Body of pancreas (tissue), 4 donors: ENCODE data around the gene VEZT. TPM values are rescaled to one million over a fixed set of nuclear protein-coding genes. Genes with fewer than 3 reads are reported as not detected.
A peak's percentile ranks its signal among the peaks of the same experiment; 100 is the strongest.

Source experiments
- ATAC-seq: fragments of 150-250 bp; one replicate; pipeline ENCODE4 v1.9.1; 2016
- DNase-seq, 4 donors: peaks; one replicate each; pipeline ENCODE4 v3.0.0-alpha.2; 2019
- H3K27ac ChIP-seq, 4 donors: fragments of 200-600 bp; sonication (generic); 1 replicate in 3 of 4; 2 replicates in 1 of 4; pipeline versions ENCODE4 v1.5.1 to v1.6.1; 2016 to 2019; ENCODE audit warnings: mild to moderate bottlenecking in 1 of 4, mixed read lengths in 1 of 4, moderate library complexity in 1 of 4
- H3K27me3 ChIP-seq, 2 donors: fragments of 200-600 bp; sonication (generic); one replicate each; pipeline ENCODE4 v1.6.0; 2016; ENCODE audit warnings: mild to moderate bottlenecking in 1 of 2
- H3K36me3 ChIP-seq, 2 donors: fragments of 200-600 bp; sonication (generic); replicated peaks in 1 of 2; 2 replicates each; pipeline ENCODE4 v1.5.1; 2016; ENCODE audit warnings: low read depth in 2 of 2; ENCODE audit not compliant: insufficient read depth in 1 of 2
- H3K4me1 ChIP-seq: fragments of 200-600 bp; sonication (generic); one replicate; pipeline ENCODE4 v1.6.0; 2016
- H3K4me3 ChIP-seq, 2 donors: fragments of 200-600 bp; sonication (generic); 1 replicate in 1 of 2; 2 replicates in 1 of 2; pipeline ENCODE4 v1.5.1; 2016 to 2019
- H3K9me3 ChIP-seq, 3 donors: fragments of 200-600 bp; sonication (generic); 1 replicate in 2 of 3; 2 replicates in 1 of 3; pipeline ENCODE4 v1.5.1; 2016
- POLR2A ChIP-seq, 3 donors: fragments of 450-650 bp; IDR thresholded peaks; one replicate each; pipeline ENCODE4 v1.6.1; 2016; ENCODE audit warnings: antibody characterized with exemption in 3 of 3, mild to moderate bottlenecking in 2 of 3
- WGBS, 2 donors: methylation state at CpG; one replicate each; pipeline ENCODE4 v1.1.5; 2017; 5-methylcytosine and 5-hydroxymethylcytosine counted together
- intact Hi-C: fragments of 100-400 bp; cut with DNase I; formaldehyde crosslinking; loops from one replicate; pipeline ENCODE4 v1.15.1; 2023
- total RNA-seq, 2 donors: library from RNA; depleted of rRNA; stranded (reverse); fragments of >200 nt; gene quantifications; one replicate each; pipeline ENCODE4 v1.1.0, GENCODE V29; 2016
- TF ChIP-seq, protein P1 (sequence below), 7 experiments: fragments of 450-650 bp in 4 of 7; fragments of 200-600 bp in 3 of 7; sonication (generic) in 3 of 7; IDR thresholded peaks; one replicate each; pipeline ENCODE4 v1.5.1; 2016 to 2019; ENCODE audit warnings: antibody characterized with exemption in 7 of 7

The VEZT gene
- total RNA-seq, 2 donors from 2014 or later, result 50.8 to 56.4 TPM

DNA sequence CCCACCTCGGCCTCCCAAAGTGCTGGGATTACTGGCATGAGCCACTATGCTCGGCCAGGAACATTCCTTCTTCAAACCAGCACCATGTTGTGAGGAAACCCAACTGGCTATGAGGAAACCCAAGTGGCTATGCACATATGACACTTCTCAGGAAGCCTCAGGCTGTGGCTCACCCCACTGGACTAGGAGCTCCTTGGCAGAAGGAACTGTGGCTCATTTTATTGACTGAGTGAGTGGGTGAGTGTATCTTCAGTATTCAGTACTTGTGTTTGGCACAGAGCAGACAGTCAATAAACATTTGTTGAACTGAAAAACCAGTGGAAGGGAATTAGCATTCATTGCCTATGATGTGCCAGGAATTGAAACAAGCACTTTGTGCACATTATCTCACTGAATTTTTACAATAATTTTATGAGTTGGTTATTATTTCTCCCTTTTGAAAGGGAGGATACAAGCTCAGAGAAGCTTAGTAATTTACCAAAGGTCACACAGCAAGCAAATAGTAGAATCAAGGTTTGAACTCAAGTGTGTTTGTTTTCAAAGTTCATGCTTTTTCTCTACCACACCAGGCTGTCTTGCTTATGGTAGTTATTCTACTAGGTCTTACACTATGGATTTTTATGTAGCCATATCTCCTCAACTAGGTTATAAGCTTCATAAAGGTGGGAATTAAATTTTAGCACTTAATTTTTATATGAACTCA is 121.6 kb downstream of the VEZT start:
- H3K27me3 ChIP-seq, result no peaks in the 10 kb centered on the region
- no peaks in the 10 kb centered on the region for H3K9me3 ChIP-seq
- no peaks in the 10 kb centered on the region for H3K36me3 ChIP-seq
- 77 to 82% methylated on average over 2 of the region's 2 CpGs for WGBS, 2 donors
- ATAC-seq (no peak), DNase-seq (no peak)
- H3K4me1 ChIP-seq, result peaks cover 6% of the 10 kb centered on the region
- no peak for TF ChIP-seq POLR2A (IDR thresholded peaks at IDR 0.05)
- H3K27ac ChIP-seq, result no peak overlapping the region
- intact Hi-C loops, result loop anchor here (10.0 kb wide), 1 partner anchor 196 kb away; no protein-coding TSS in a partner anchor
- no peak overlapping the region for H3K4me3 ChIP-seq

DNA sequence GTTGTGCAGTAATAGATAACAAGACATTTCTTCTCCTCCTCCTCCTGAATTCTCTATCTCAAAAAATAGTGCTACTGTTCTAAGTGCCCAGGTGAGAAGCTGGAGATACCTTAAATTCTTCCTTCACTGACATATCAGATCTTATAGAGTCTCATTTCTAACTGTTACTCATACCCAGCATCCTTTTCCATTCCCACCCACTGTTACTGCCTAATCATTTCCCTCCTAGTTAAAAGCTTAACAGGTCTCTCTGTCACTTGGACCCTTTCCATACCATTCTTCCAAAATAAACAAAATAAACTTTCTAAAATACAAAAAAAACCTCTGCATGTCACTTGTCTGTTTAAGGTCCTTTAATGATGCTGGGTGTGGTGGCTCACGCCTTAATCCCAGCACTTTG is 124.4 kb downstream of the VEZT start:
- no peaks in the 10 kb centered on the region for H3K4me1 ChIP-seq
- intact Hi-C loops, result loop anchor here (5.0 kb wide), 1 partner anchor 225 kb away; no protein-coding TSS in a partner anchor

DNA sequence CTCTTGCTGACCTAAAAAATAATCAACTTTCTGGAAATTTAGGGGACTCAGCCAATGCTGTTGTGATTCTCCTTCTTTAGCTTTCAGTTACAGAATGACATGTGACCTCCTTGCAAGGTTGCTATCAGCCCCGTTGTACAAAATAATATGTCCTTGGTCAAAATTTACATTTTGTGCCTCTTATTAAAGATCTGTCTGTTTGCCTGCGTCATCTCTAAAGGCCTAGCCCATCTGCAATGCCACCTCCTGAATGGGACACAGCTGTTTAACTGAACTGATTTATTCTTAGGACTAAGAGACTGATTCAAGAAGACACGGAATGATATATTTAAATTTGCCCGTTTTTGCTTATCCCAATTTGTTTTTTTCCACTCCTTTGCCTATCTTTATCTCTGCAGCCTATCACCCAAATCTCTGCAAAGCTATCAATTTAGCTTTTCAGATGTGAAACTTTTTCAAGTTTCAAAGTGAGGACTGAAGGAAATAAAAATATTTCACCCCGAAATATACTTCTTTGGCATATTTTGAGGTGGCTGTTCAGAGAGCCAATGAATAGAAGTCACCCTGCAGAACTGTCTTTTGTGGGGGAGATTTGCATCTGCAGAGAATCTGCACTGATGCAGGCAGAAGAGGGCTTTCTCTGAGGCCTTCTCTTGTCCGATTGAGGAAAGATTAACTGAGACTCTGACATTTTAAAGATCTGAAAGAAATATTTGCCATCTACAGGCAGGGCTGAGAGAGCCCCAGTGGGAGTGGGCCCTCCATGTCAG is 126.0 kb downstream of the VEZT start:
- H3K36me3 ChIP-seq, result no peaks in the 10 kb centered on the region
- no peak for DNase-seq
- no peak overlapping the region for H3K27ac ChIP-seq
- no peak overlapping the region for H3K4me3 ChIP-seq
- H3K27me3 ChIP-seq, result no peaks in the 10 kb centered on the region
- no peaks in the 10 kb centered on the region for H3K9me3 ChIP-seq
- no peaks in the 10 kb centered on the region for H3K4me1 ChIP-seq
- intact Hi-C loops, result loop anchor here (5.0 kb wide), 1 partner anchor 226 kb away; no protein-coding TSS in a partner anchor
- no peak for ATAC-seq
- no peak for TF ChIP-seq POLR2A (IDR thresholded peaks at IDR 0.05)
- TF ChIP-seq, protein P1, sequence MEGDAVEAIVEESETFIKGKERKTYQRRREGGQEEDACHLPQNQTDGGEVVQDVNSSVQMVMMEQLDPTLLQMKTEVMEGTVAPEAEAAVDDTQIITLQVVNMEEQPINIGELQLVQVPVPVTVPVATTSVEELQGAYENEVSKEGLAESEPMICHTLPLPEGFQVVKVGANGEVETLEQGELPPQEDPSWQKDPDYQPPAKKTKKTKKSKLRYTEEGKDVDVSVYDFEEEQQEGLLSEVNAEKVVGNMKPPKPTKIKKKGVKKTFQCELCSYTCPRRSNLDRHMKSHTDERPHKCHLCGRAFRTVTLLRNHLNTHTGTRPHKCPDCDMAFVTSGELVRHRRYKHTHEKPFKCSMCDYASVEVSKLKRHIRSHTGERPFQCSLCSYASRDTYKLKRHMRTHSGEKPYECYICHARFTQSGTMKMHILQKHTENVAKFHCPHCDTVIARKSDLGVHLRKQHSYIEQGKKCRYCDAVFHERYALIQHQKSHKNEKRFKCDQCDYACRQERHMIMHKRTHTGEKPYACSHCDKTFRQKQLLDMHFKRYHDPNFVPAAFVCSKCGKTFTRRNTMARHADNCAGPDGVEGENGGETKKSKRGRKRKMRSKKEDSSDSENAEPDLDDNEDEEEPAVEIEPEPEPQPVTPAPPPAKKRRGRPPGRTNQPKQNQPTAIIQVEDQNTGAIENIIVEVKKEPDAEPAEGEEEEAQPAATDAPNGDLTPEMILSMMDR (IDR thresholded peaks at IDR 0.05), result no peak
- WGBS, 2 donors, result 59 to 65% methylated on average over 6 of the region's 6 CpGs

More for the DNA sequence above, 124.4 kb downstream of the VEZT start:
- H3K4me3 ChIP-seq, result no peak overlapping the region
- H3K27ac ChIP-seq, result no peak overlapping the region
- no peaks in the 10 kb centered on the region for H3K36me3 ChIP-seq
- no peaks in the 10 kb centered on the region for H3K27me3 ChIP-seq
- 92 to 100% methylated on average over 1 of the region's 1 CpG for WGBS, 2 donors
- no peaks in the 10 kb centered on the region for H3K9me3 ChIP-seq
- TF ChIP-seq, protein P1 (IDR thresholded peaks at IDR 0.05), result no peak
- no peak for TF ChIP-seq POLR2A (IDR thresholded peaks at IDR 0.05)
- DNase-seq (no peak), ATAC-seq (no peak)

DNA sequence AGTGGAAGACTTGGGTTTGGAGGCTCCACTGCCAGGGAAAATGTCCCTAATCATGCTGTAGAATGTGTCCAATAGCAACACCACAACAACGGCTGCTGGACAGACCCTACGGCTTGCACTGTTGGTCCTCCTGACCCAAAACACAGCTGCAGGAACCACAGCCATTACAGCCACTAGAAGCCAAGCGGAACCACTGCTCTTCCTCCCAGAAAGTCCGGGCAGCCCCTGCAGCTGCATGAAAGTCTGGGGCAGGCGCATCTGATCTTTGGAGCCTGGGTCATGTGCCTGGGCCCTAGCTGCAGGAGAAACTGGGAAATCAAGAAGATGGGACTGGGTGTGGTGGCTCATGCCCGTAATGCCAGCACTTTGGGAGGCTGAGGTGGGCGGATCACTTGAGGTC is 131.7 kb downstream of the VEZT start:
- no peaks in the 10 kb centered on the region for H3K27me3 ChIP-seq

DNA sequence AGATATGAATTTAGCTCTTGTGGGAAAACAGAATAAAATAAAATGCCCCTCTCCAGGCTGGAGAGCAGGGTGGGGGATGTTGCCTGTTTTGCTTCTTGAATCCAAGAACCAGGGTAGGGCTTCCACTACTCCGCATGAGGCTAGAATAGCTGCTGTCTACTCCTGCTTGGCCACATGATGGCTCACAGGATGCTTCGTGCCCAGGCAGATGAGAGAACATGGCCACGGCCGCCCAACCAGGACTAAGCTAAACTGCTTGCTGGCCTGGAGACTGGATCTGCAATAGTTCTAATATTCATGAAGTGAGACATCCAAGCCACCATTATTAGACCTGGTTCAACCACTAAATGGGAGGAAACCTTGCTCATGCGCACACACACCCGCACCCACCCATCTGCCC is 134.1 kb downstream of the VEZT start:
- Histone ChIP-seq H3K27me3 (no peaks in the 10 kb centered on the region), H3K4me1 (no peaks in the 10 kb centered on the region), H3K9me3 (no peaks in the 10 kb centered on the region), H3K4me3 (no peak overlapping the region), H3K36me3 (no peaks in the 10 kb centered on the region), H3K27ac (no peak overlapping the region)
- DNase-seq (peak in 2 of 4 donors; percentile 8 to 19), ATAC-seq (no peak)
- WGBS, 2 donors, result 82 to 92% methylated on average over 4 to 6 of the region's 6 CpGs
- no peak for TF ChIP-seq POLR2A (IDR thresholded peaks at IDR 0.05)
- TF ChIP-seq, protein P1 (IDR thresholded peaks at IDR 0.05), result peak in 1 of 7 experiments; percentile 5
- intact Hi-C loops, result no loop called here

More for the DNA sequence above, 131.7 kb downstream of the VEZT start:
- Histone ChIP-seq H3K36me3 (no peaks in the 10 kb centered on the region), H3K27ac (no peak overlapping the region), H3K4me3 (no peak overlapping the region), H3K9me3 (no peaks in the 10 kb centered on the region), H3K4me1 (no peaks in the 10 kb centered on the region)
- intact Hi-C loops, result no loop called here
- no peak for DNase-seq
- TF ChIP-seq POLR2A (IDR thresholded peaks at IDR 0.05), result no peak
- TF ChIP-seq, protein P1 (IDR thresholded peaks at IDR 0.05), result no peak
- WGBS, 2 donors, result 80 to 93% methylated on average over 4 to 7 of the region's 7 CpGs
- ATAC-seq, result no peak
